NCI-H1417 (cell line): Measurements from ENCODE around the gene APC2.

Experiments used
- DNase-seq, 3 experiments: peaks; one replicate each; lab custom pipeline; 2025; lab: John Stamatoyannopoulos, UW

APC2 gene

DNA sequence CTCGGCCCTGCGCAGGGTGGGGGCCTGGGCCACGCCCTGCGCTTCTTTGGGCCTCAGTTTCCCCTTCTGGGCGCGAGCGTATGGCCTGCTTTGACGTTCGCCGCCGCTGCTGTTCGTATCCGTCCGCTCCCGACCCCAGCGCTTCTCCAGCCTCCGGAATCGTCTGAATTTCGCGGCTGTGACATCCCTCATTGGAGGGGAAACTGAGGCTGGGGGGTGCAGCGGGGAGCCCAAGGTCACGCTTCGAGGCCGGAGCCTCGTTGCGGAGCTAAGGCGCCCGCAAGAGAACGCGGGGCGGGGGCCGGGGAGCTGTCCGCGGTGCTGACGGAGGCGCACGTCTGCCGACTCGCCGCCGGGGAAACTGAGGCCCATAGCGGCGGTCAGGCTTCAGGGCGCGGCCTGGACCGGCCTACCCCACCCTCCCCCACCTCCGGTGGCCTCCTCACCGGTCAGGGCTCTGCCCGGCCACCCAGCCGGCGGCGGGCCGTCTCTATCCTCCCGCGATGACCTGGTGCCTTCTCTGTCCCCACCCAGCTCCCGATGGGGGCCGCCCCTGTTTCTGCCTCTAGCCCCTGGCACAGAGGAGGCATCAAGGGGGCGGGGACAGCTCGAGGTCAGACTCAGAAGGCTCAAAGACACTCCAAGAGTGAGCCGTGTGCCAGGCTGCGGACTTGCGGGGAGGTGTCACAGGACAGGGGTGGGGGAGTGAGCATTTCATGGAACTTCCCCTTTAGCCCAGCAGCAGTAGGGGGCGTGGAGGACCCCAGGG is 3.0 kb upstream of the APC2 start:
- peak in 2 of 3 experiments; percentile 34 to 44 for DNase-seq

GRCh38 chr19:1447504-1447903 is 2.4 kb upstream of the APC2 start:
- DNase-seq = no peak

DNA sequence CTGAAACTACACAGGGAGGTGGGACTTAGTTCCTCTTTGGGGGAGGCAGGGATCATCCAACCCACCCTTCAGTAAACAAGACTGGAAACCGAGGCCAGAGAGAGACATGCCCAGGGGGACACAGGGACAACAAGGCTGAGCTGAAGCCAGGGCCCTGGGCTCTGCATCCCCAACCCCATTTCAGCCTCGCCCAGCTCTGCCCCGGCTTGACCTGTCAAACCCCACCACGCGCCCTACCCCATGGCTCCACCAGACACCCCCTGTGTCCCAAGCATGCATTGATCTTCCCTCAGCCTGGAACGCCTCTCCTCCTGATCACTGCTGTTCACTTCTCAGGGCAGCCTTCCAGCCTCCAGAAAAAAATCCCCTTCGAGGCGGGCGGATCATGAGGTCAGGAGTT is 2.0 kb upstream of the APC2 start:
- no peak for DNase-seq

DNA sequence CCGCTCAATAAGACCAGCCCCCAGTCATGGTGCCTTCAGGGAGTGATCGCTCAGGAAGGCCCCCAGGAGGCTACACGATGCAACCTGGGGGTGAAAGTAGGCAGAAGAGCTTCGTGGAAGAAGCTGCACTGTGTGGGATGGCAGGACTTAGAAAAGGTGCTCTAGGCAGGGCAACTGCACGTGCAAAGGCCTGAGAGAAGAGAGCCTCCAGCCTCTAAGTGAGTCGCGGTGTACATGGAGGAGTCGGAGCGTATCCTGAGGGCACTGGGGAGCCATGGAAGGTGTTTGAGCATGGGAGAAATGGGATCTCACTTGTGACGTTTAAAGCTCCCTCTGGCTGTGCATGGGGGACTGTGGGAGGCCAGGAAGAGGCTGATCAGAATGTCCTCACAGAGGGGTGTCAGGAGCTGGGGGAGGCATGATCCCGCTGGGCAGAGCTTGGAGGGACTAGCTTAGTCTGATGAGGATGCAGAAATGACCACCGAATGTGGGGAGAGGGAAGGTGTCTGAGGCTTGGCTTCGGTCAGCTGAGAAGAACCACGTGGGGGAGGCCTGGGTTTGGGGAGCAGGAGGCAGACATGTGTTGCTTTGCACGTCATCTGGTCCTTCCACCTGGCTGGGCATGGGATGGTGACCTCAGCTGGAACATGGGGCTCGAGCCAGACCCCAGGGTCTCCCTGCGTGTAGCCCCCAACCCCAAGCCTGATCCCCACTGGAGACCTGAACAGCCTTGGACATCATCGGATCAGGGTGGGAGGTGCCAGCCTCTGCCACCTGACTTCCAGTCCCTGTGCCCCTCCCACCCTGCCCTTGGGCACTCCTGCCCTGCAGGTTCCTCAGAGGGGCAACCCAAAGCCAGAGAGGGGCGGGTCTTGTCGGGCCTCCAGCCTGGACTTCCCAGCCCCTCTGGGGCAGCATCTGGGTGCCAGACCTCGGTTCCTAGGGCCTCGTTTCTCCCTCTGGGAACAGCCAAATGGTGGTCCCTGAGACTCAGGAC is 1.1 kb downstream of the APC2 start:
- DNase-seq = peak in 2 of 3 experiments; percentile 57 to 64

DNA sequence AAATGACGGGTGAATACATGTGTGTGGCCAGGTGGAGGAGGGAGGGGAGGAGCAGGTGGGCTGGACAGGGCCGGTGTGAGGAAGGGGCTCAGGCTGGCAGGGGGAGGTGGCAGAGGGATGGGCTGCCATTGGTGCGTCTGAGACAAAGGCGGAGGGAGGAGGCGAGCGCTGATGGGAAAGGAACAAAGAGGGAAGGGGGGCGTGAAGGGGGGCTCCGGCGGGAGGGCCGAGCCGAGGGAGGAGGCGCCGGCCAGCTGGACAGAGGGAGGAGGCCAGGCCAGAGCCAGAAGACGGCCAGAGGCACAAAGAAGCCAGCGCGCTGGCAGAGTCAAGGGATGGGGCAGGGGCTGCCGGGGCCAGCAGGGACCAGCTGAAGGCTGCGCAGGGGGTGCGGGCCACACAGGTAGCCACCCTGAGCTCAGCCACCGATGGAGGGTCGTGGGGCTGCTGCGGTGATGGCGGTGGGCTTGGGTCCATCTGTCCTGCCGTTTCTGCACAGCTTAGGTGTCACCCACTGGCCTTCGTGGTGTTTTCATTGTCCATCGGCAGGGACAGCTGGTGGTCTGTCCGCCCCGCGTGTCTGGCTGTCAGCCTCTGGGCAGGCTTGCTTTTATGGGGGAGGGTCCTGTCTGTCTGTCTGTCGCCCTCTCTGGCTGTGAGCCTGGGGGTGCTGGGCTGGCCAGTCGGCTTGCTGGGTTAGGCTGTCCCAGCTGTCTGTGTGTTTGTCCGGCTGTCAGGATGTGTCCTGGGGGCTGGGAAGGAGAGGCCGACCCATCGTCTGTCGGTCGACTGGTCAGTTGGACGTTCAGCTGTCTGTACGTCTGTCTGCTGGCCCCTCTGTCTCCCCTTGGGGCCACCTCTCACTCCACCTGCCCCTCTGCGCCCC is 2.2 kb downstream of the APC2 start:
- peak in 2 of 3 experiments; percentile 43 to 73 for DNase-seq

- DNase-seq = no peak
These were observed 3.0 kb downstream of the APC2 start for GRCh38 chr19:1452802-1453524.

GRCh38 chr19:1453525-1454364 is 3.8 kb downstream of the APC2 start:
- peak in 1 of 3 experiments; percentile 13 for DNase-seq

GRCh38 chr19:1455002-1455335 is 5.0 kb downstream of the APC2 start:
- peak in 2 of 3 experiments; percentile 35 to 41 for DNase-seq

DNA sequence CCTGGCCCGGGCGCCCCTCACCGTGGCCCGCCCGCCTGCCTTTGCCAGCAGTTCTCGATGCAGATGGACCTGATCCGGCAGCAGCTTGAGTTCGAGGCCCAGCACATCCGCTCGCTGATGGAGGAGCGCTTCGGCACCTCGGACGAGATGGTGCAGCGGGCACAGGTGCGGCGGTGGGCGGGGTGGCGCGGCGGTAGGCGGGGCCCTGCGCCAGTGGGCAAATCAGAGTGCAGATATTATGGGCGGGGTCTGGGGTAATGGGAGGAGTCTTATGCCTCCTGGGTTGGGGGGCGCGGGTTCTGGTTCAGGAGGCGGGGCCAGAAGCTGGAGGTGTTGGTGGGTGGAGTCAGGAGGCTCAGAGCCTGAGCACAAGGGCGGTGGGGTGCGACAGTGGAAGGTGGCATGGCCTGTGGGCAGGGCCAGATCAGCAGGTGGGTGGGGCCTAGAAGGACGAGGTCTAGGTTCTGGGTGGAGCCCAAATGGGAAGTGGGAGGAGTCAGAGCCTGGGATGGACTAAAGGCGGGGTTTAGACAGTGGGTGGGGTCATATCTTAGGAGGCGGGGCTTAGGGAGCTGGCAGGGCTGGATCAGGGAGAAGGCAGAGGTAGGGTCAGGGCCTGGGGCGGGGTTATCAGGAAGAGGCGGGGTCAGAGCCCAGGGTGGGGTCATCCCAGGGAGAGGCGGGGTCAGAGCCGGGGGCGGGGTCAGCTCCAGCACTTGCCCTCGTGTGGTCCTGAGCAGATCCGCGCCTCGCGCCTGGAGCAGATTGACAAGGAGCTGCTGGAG is 5.6 kb downstream of the APC2 start:
- peak; percentile 41 to 90 (median 66) for DNase-seq

GRCh38 chr19:1456121-1456900 is 6.4 kb downstream of the APC2 start:
- no peak for DNase-seq

DNA sequence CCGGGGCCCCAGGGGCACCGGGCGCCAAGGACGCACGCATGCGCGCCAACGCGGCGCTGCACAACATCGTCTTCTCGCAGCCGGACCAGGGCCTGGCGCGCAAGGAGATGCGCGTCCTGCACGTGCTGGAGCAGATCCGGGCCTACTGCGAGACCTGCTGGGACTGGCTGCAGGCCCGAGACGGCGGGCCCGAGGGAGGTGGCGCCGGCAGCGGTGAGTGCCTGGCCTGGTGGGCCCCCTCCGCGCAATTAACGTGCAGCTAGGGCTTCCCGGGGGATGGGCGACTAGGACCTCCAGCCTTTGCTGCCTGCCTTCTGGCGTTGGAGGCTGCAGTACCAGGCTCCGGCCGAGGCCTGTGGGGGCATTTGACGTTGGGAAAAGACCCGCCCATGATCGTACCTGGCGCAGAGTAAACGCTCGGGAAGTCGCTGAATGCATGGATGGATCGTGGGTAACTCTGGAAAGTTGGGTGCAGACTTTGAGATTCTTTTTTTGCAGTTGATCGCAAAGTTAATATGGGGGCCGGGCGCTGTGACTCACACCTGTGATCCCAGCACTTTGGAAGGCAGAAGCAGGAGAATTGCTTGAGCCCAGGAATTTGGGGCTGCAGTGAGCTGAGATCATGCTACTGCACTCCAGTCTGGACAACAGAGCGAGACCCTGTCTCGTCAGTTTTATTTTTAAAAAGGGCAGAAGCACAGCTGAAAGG is 7.3 kb downstream of the APC2 start:
- DNase-seq = no peak

- no peak for DNase-seq
These were observed 8.0 kb downstream of the APC2 start for GRCh38 chr19:1457892-1458291.

GRCh38 chr19:1459479-1459878 is 9.6 kb downstream of the APC2 start:
- DNase-seq = no peak

GRCh38 chr19:1460033-1460995 is 10.4 kb downstream of the APC2 start:
- DNase-seq = no peak

DNA sequence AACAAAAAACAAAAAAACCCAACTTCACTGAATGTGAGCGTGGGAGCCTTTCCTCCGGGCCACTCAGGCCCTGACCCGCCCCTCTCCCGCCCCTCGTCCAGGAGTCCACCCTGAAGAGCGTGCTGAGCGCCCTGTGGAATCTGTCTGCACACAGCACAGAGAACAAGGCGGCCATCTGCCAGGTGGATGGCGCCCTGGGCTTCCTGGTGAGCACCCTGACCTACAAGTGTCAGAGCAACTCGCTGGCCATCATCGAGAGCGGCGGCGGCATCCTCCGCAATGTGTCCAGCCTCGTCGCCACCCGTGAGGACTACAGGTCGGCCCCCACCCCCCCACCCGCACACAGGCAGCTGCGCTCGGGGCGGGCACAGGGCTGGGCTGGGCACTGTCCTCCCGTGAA is 11.9 kb downstream of the APC2 start:
- no peak for DNase-seq

DNA sequence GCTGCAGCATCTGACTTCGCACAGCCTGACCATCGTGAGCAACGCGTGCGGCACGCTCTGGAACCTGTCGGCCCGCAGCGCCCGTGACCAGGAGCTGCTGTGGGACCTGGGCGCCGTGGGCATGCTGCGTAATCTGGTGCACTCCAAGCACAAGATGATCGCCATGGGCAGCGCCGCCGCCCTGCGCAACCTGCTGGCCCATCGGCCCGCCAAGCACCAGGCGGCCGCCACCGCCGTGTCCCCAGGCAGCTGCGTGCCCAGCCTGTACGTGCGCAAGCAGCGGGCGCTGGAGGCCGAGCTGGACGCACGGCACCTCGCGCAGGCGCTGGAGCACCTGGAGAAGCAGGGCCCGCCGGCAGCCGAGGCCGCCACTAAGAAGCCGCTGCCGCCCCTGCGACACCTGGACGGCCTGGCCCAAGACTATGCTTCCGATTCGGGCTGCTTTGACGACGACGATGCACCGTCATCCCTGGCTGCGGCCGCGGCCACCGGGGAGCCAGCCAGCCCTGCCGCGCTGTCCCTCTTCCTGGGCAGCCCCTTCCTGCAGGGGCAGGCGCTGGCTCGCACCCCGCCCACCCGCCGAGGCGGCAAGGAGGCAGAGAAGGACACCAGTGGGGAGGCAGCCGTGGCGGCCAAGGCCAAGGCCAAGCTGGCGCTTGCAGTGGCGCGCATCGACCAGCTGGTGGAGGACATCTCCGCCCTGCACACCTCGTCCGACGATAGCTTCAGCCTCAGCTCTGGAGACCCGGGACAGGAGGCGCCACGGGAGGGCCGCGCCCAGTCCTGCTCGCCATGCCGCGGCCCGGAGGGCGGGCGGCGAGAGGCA is 15.5 kb downstream of the APC2 start:
- no peak for DNase-seq
